ENCODE results near the gene PREX1.

- TF ChIP-seq, protein P1, sequence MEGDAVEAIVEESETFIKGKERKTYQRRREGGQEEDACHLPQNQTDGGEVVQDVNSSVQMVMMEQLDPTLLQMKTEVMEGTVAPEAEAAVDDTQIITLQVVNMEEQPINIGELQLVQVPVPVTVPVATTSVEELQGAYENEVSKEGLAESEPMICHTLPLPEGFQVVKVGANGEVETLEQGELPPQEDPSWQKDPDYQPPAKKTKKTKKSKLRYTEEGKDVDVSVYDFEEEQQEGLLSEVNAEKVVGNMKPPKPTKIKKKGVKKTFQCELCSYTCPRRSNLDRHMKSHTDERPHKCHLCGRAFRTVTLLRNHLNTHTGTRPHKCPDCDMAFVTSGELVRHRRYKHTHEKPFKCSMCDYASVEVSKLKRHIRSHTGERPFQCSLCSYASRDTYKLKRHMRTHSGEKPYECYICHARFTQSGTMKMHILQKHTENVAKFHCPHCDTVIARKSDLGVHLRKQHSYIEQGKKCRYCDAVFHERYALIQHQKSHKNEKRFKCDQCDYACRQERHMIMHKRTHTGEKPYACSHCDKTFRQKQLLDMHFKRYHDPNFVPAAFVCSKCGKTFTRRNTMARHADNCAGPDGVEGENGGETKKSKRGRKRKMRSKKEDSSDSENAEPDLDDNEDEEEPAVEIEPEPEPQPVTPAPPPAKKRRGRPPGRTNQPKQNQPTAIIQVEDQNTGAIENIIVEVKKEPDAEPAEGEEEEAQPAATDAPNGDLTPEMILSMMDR (IDR thresholded peaks at IDR 0.05 in 8 of 11, conservative IDR thresholded peaks at IDR 0.05 in 3 of 11), result no peak
- no peak for TF ChIP-seq POLR2A (IDR thresholded peaks at IDR 0.05)
Observed at GRCh38 chr20:48614593-48615274, 213.1 kb downstream of the PREX1 start.

Measured in spleen (tissue), 7 donors.